Measurements from ENCODE around the gene CCDC182. TPM values are rescaled to one million over a fixed set of nuclear protein-coding genes. Genes with fewer than 3 reads are reported as not detected.

CCDC182 gene
- total RNA-seq, 4 donors from 2014 or later = not detected

- H3K27me3 ChIP-seq = no peaks in the 10 kb centered on the region
- no peaks in the 10 kb centered on the region for H3K36me3 ChIP-seq
- no peak overlapping the region for H3K4me3 ChIP-seq
- no peak for ATAC-seq
- 92 to 100% methylated on average over 1 to 2 of the region's 5 CpGs for WGBS, 2 donors (ENCODE audit: low coverage in 1 of 2)
- TF ChIP-seq POLR2A (IDR thresholded peaks at IDR 0.05) = no peak
- no peak for TF ChIP-seq CTCF (IDR thresholded peaks at IDR 0.05)
- TF ChIP-seq POLR2AphosphoS5 (IDR thresholded peaks at IDR 0.05) = no peak
- TF ChIP-seq EP300 (IDR thresholded peaks at IDR 0.05) = no peak
- H3K4me1 ChIP-seq = no peaks in the 10 kb centered on the region
- no peak overlapping the region for H3K27ac ChIP-seq
- no peaks in the 10 kb centered on the region for H3K9me3 ChIP-seq
Measured at GRCh38 chr17:57724729-57725125, 20.4 kb downstream of the CCDC182 start.

- ATAC-seq = no peak
- no peaks in the 10 kb centered on the region for H3K4me1 ChIP-seq
- no peak overlapping the region for H3K27ac ChIP-seq
- 75 to 78% methylated on average over 5 to 9 of the region's 14 CpGs for WGBS, 2 donors (ENCODE audit: low coverage in 1 of 2)
- TF ChIP-seq EP300 (IDR thresholded peaks at IDR 0.05) (no peak), CTCF (IDR thresholded peaks at IDR 0.05) (no peak), POLR2AphosphoS5 (IDR thresholded peaks at IDR 0.05) (no peak), POLR2A (IDR thresholded peaks at IDR 0.05) (no peak)
- no peaks in the 10 kb centered on the region for H3K27me3 ChIP-seq
- H3K9me3 ChIP-seq = no peaks in the 10 kb centered on the region
- H3K4me3 ChIP-seq = no peak overlapping the region
- H3K36me3 ChIP-seq = no peaks in the 10 kb centered on the region
Measured at GRCh38 chr17:57724026-57724728, 20.9 kb downstream of the CCDC182 start.

GRCh38 chr17:57723427-57724025 is 21.6 kb downstream of the CCDC182 start:
- Histone ChIP-seq H3K27ac (no peak overlapping the region), H3K4me1 (no peaks in the 10 kb centered on the region), H3K9me3 (no peaks in the 10 kb centered on the region), H3K4me3 (no peak overlapping the region), H3K27me3 (no peaks in the 10 kb centered on the region), H3K36me3 (no peaks in the 10 kb centered on the region)
- TF ChIP-seq POLR2A (IDR thresholded peaks at IDR 0.05) (no peak), CTCF (IDR thresholded peaks at IDR 0.05) (no peak), POLR2AphosphoS5 (IDR thresholded peaks at IDR 0.05) (no peak), EP300 (IDR thresholded peaks at IDR 0.05) (no peak)
- no peak for ATAC-seq
- 80 to 100% methylated on average over 1 of the region's 13 CpGs for WGBS, 2 donors (ENCODE audit: low coverage in 1 of 2)

GRCh38 chr17:57722704-57723043 is 22.4 kb downstream of the CCDC182 start:
- H3K4me1 ChIP-seq = no peaks in the 10 kb centered on the region
- TF ChIP-seq POLR2AphosphoS5 (IDR thresholded peaks at IDR 0.05) (no peak), EP300 (IDR thresholded peaks at IDR 0.05) (no peak), CTCF (IDR thresholded peaks at IDR 0.05) (no peak), POLR2A (IDR thresholded peaks at IDR 0.05) (no peak)
- WGBS, 2 donors (ENCODE audit: low coverage in 1 of 2) = 70 to 100% methylated on average over 1 to 5 of the region's 7 CpGs

More at GRCh38 chr17:57722704-57723043, 22.4 kb downstream of the CCDC182 start:
- H3K27me3 ChIP-seq = no peaks in the 10 kb centered on the region
- ATAC-seq = no peak
- no peaks in the 10 kb centered on the region for H3K36me3 ChIP-seq
- no peak overlapping the region for H3K27ac ChIP-seq
- no peaks in the 10 kb centered on the region for H3K9me3 ChIP-seq
- H3K4me3 ChIP-seq = no peak overlapping the region
